Adrenal gland (tissue), 12 donors: ENCODE measurements around the gene VPS8. TPM values are rescaled to one million over a fixed set of nuclear protein-coding genes. Genes with fewer than 3 reads are reported as not detected.

Source experiments
- DNase-seq, 7 donors: peaks; one replicate each; pipeline ENCODE4 v3.0.0-alpha.2; 2019 to 2020
- H3K27ac ChIP-seq, 5 donors: fragments of 200-600 bp; sonication (generic) in 4 of 5; 1 replicate in 3 of 5; 2 replicates in 2 of 5; pipeline versions ENCODE4 v1.5.1 to v1.8.0; 2016 to 2020; ENCODE audit warnings: mild to moderate bottlenecking in 1 of 5
- H3K27me3 ChIP-seq: fragments of 200-600 bp; 2 replicates; pipeline ENCODE4 v1.8.0; 2021
- H3K36me3 ChIP-seq, 2 donors: fragments of 200-600 bp; replicated peaks in 1 of 2; 1 replicate in 1 of 2; 2 replicates in 1 of 2; pipeline versions ENCODE4 v1.5.1 to v1.8.0; 2018 to 2022
- H3K4me1 ChIP-seq, 2 donors: fragments of 200-600 bp; replicated peaks in 1 of 2; 1 replicate in 1 of 2; 2 replicates in 1 of 2; pipeline versions ENCODE4 v1.5.1 to v1.8.0; 2018 to 2021
- H3K4me3 ChIP-seq, 4 donors: fragments of 200-600 bp; sonication (generic) in 3 of 4; one replicate each; pipeline ENCODE4 v1.5.1; 2016 to 2018
- H3K9me3 ChIP-seq, 3 donors: fragments of 200-600 bp; sonication (generic) in 1 of 3; replicated peaks in 1 of 3; 1 replicate in 2 of 3; 2 replicates in 1 of 3; pipeline versions ENCODE4 v1.5.1 to v1.8.0; 2016 to 2021
- CTCF ChIP-seq, 6 experiments: fragments of 450-650 bp in 4 of 6; fragments of 200-600 bp in 2 of 6; sonication (generic) in 1 of 6; IDR thresholded peaks; 1 replicate in 5 of 6; 2 replicates in 1 of 6; pipeline versions ENCODE4 v1.5.1 to v1.8.0; 2016 to 2021; ENCODE audit warnings: antibody characterized with exemption in 6 of 6, mild to moderate bottlenecking in 2 of 6, moderate library complexity in 1 of 6
- POLR2A ChIP-seq, 2 donors: fragments of 450-650 bp; IDR thresholded peaks; one replicate each; pipeline ENCODE4 v1.6.1; 2017; ENCODE audit warnings: antibody characterized with exemption in 2 of 2, mild to moderate bottlenecking in 2 of 2, moderate library complexity in 1 of 2
- WGBS, 4 donors: extraction: QIAGEN DNeasy Blood & Tissue Kit in 2 of 4; methylation state at CpG; one replicate each; pipeline versions ENCODE4 v1.1.5 to v1.1.7; 2013 to 2017; 5-methylcytosine and 5-hydroxymethylcytosine counted together
- intact Hi-C, 2 donors: fragments of 100-400 bp; cut with DNase I; formaldehyde crosslinking; loops; one replicate each; pipeline versions ENCODE4 v1.14.1 to v1.15.0; 2022 to 2023
- polyA plus RNA-seq, 3 donors: library from polyadenylated mRNA; stranded (reverse); fragments of 200-250 nt in 2 of 3; fragments of 350-450 nt in 1 of 3; fragmentation: Illumina TruSeq in 1 of 3; extraction: RNeasy Lipid Tissue Mini Kit (QIAGEN cat#74804) in 1 of 3; gene quantifications; one replicate each; pipeline ENCODE4 v1.2.3, GENCODE V29; 2013 to 2014
- total RNA-seq, 9 donors: library from RNA; depleted of rRNA in 4 of 9; stranded (reverse); fragments of >200 nt in 4 of 9; fragments of 120-200 nt in 1 of 9; fragmentation: NEBNext Ultra II Directional in 1 of 9; extraction: Animal tissue kit (Norgen Biotek cat#: 25700) in 1 of 9; gene quantifications; one replicate each; pipeline versions ENCODE4 v1.1.0 to v1.2.4, GENCODE V29; 2013 to 2023
- donor health status: healthy with polysubstance abuse.
- donor health status: Bipolar disorder and iron deficiency.
- donor health status: DM: yes; HTN: yes; CAD: no.
- donor health status: DM: no; HTN: no; CAD: no.
- donor health status: DM: no; HTN: no; CAD: no.
- donor health status: DM: yes; HTN: yes; CAD: no.

VPS8 gene
- total and polyA plus RNA-seq, 12 donors, result 17.6 to 96.4 (median 33.9) TPM

- TF ChIP-seq CTCF (IDR thresholded peaks at IDR 0.05) (no peak), POLR2A (IDR thresholded peaks at IDR 0.05) (no peak)
- Histone ChIP-seq H3K27me3 (no peaks in the 10 kb centered on the region), H3K4me3 (no peak overlapping the region), H3K36me3 (peaks cover 0 to 17% of the 10 kb centered on the region in 2 donors), H3K4me1 (no peaks in the 10 kb centered on the region), H3K9me3 (no peaks in the 10 kb centered on the region), H3K27ac (no peak overlapping the region)
- intact Hi-C loops, result no loop called here
- DNase-seq, result no peak
- WGBS, 4 donors, result 91 to 100% (median 93%) methylated on average over 1 of the region's 1 CpG
Observed at GRCh38 chr3:184932777-184933176, 120.8 kb downstream of the VPS8 start.

DNA sequence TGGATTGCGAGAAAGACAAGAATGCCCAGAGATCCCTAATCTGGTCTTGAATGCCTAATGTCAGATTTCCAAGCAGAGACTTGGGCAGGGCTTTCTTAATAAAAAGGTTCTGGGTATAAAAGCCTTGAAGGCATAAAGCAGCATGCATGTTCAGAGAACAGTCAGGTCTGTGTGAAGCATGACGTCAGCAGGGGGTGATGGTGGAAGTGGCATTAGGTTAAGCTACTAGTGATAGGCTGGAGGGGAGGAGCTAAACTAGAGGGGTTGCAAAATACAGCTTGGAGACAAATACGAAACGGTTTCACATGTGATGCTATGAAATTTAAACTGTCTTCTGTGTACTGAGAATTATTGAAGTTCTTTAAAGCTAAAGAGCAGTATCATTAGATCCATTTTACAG, 125.6 kb downstream of the VPS8 start:
- Histone ChIP-seq H3K4me1 (no peaks in the 10 kb centered on the region), H3K9me3 (no peaks in the 10 kb centered on the region), H3K27ac (no peak overlapping the region), H3K36me3 (no peaks in the 10 kb centered on the region), H3K4me3 (no peak overlapping the region), H3K27me3 (no peaks in the 10 kb centered on the region)
- TF ChIP-seq CTCF (IDR thresholded peaks at IDR 0.05) (no peak), POLR2A (IDR thresholded peaks at IDR 0.05) (no peak)
- DNase-seq, result no peak
- 86 to 95% (median 90%) methylated on average over 4 of the region's 4 CpGs for WGBS, 4 donors
- intact Hi-C loops, result no loop called here

- Histone ChIP-seq H3K27me3 (no peaks in the 10 kb centered on the region), H3K9me3 (no peaks in the 10 kb centered on the region), H3K4me1 (no peaks in the 10 kb centered on the region), H3K36me3 (no peaks in the 10 kb centered on the region), H3K4me3 (no peak overlapping the region), H3K27ac (no peak overlapping the region)
- intact Hi-C loops, result no loop called here
- DNase-seq, result no peak
- 85 to 98% (median 90%) methylated on average over 2 of the region's 2 CpGs for WGBS, 4 donors
- no peak for TF ChIP-seq POLR2A (IDR thresholded peaks at IDR 0.05)
- TF ChIP-seq CTCF (IDR thresholded peaks at IDR 0.05), result no peak
Observed at GRCh38 chr3:184941408-184941807, 129.4 kb downstream of the VPS8 start.

GRCh38 chr3:184942735-184943134, 130.8 kb downstream of the VPS8 start:
- Histone ChIP-seq H3K36me3 (no peaks in the 10 kb centered on the region), H3K27ac (no peak overlapping the region), H3K9me3 (no peaks in the 10 kb centered on the region), H3K27me3 (no peaks in the 10 kb centered on the region), H3K4me1 (no peaks in the 10 kb centered on the region), H3K4me3 (no peak overlapping the region)
- WGBS, 4 donors, result 90 to 94% (median 92%) methylated on average over 3 of the region's 3 CpGs
- DNase-seq, result no peak
- TF ChIP-seq CTCF (IDR thresholded peaks at IDR 0.05) (no peak), POLR2A (IDR thresholded peaks at IDR 0.05) (no peak)
- intact Hi-C loops, result no loop called here
